GM12878 (cell line): ENCODE measurements around the gene ZNF592. TPM values are rescaled to one million over a fixed set of nuclear protein-coding genes. Genes with fewer than 3 reads are reported as not detected.
A peak's percentile ranks its signal among the peaks of the same experiment; 100 is the strongest.

Experiments
- ATF7 ChIP-seq: fragments of 450-650 bp; IDR thresholded peaks from 2 replicates; pipeline ENCODE4 v1.6.1; 2016; ENCODE audit warnings: low read depth, mild to moderate bottlenecking
- BACH1 ChIP-seq: fragments of 450-650 bp; IDR thresholded peaks from 2 replicates; pipeline ENCODE4 v1.6.1; 2017; ENCODE audit warnings: mild to moderate bottlenecking, borderline replicate concordance
- BCL11A ChIP-seq: IDR thresholded peaks from 2 replicates; pipeline ENCODE4 v1.6.1; 2011; ENCODE audit warnings: low read depth, low read length
- CBFB ChIP-seq: IDR thresholded peaks from 2 replicates; pipeline ENCODE4 v1.6.1; 2016; ENCODE audit warnings: antibody characterized with exemption, low read depth
- CREB1 ChIP-seq: IDR thresholded peaks from 2 replicates; pipeline ENCODE4 v1.6.1; 2012; ENCODE audit warnings: low read depth, mild to moderate bottlenecking, inconsistent platforms
- CREM ChIP-seq: IDR thresholded peaks from 2 replicates; pipeline ENCODE4 v1.6.1; 2014; ENCODE audit warnings: antibody characterized with exemption, low read depth
- EZH2 ChIP-seq: IDR thresholded peaks from 2 replicates; pipeline ENCODE4 v1.6.1; 2012; ENCODE audit warnings: low read depth, mild to moderate bottlenecking, control low read depth, inconsistent platforms, low read length, borderline replicate concordance; ENCODE audit not compliant: control insufficient read depth
- FOXM1 ChIP-seq: IDR thresholded peaks from 2 replicates; pipeline ENCODE4 v1.6.1; 2012; ENCODE audit warnings: low read depth, mild to moderate bottlenecking, inconsistent platforms, low read length, moderate library complexity
- KDM1A ChIP-seq: fragments of 200-600 bp; sonication (generic); IDR thresholded peaks from 2 replicates; pipeline ENCODE4 v1.6.1; 2016; ENCODE audit warnings: borderline replicate concordance
- MEF2B ChIP-seq: fragments of 450-650 bp; IDR thresholded peaks from 2 replicates; pipeline ENCODE4 v1.6.1; 2018; ENCODE audit warnings: mild to moderate bottlenecking, moderate library complexity; ENCODE audit not compliant: partially characterized antibody, poor library complexity, severe bottlenecking
- POLR2AphosphoS2 ChIP-seq: IDR thresholded peaks from 2 replicates; pipeline ENCODE4 v1.6.1; 2011; ENCODE audit warnings: low read depth, mild to moderate bottlenecking, low read length, improper control_type of control experiment, moderate library complexity
- POLR2AphosphoS5 ChIP-seq: IDR thresholded peaks from 2 replicates; pipeline ENCODE4 v1.6.1; 2011; ENCODE audit warnings: mild to moderate bottlenecking, low read length, inconsistent platforms
- RCOR1 ChIP-seq: conservative IDR thresholded peaks from 2 replicates; pipeline ENCODE4 v1.6.1; 2012; ENCODE audit warnings: low read depth, low read length, improper control_type of control experiment
- SRF ChIP-seq, 2 experiments: IDR thresholded peaks; 2 replicates each; pipeline ENCODE4 v1.6.1; 2011; ENCODE audit warnings: low read depth in 2 of 2, low read length in 2 of 2, mild to moderate bottlenecking in 1 of 2, moderate library complexity in 1 of 2
- TARDBP ChIP-seq: IDR thresholded peaks from 2 replicates; pipeline ENCODE4 v1.6.1; 2016; ENCODE audit warnings: borderline replicate concordance
- YY1 ChIP-seq: IDR thresholded peaks from 2 replicates; pipeline ENCODE4 v1.6.1; 2011; ENCODE audit warnings: low read depth, mild to moderate bottlenecking, low read length
- polyA plus RNA-seq, 11 experiments: library from polyadenylated mRNA; depleted of rRNA in 4 of 11; unstranded in 6 of 11; stranded (reverse) in 5 of 11; fragments of >200 nt; fragmentation: Nextera tagmentation in 4 of 11; fragmentation: Illumina TruSeq in 1 of 11; extraction: Ambion mirVana in 4 of 11; extraction: Trizol in 1 of 11; gene quantifications; 1 replicate in 1 of 11; 2 replicates in 10 of 11; pipeline versions ENCODE4 v1.2.1 to v1.2.3, GENCODE V29; 2011 to 2016; ENCODE audit warnings: inconsistent platforms in 2 of 11, missing spikeins in 2 of 11, low read depth in 1 of 11
- total RNA-seq, 4 experiments: library from RNA; depleted of rRNA in 3 of 4; stranded (reverse); fragments of >200 nt in 3 of 4; fragmentation: Illumina TruSeq in 1 of 4; extraction: Trizol in 1 of 4; gene quantifications; 2 replicates each; pipeline versions ENCODE4 v1.2.1 to v1.2.3, GENCODE V29; 2013 to 2021
- TF ChIP-seq, protein P1 (sequence below): fragments of 450-650 bp; IDR thresholded peaks from 2 replicates; pipeline ENCODE4 v1.6.1; 2016; ENCODE audit warnings: mild to moderate bottlenecking
- TF ChIP-seq, protein P2 (sequence below): fragments of 450-650 bp; IDR thresholded peaks from 2 replicates; pipeline ENCODE4 v1.6.1; 2017; ENCODE audit warnings: mild to moderate bottlenecking
- TF ChIP-seq, protein P3 (sequence below): IDR thresholded peaks from 2 replicates; pipeline ENCODE4 v1.6.1; 2011; ENCODE audit warnings: low read depth, low read length, improper control_type of control experiment, borderline replicate concordance
- TF ChIP-seq, protein P4 (sequence below): IDR thresholded peaks from 2 replicates; pipeline ENCODE4 v1.6.1; 2012; ENCODE audit warnings: low read length, inconsistent platforms
- TF ChIP-seq, protein P5 (sequence below): IDR thresholded peaks from 2 replicates; pipeline ENCODE4 v1.6.1; 2011; ENCODE audit warnings: low read depth, mild to moderate bottlenecking, low read length, moderate library complexity, borderline replicate concordance; ENCODE audit errors: extremely low read depth
- TF ChIP-seq, protein P6 (sequence below): fragments of 450-650 bp; formaldehyde crosslinking; IDR thresholded peaks from 2 replicates; pipeline ENCODE4 v1.4.0; 2022; ENCODE audit warnings: mild to moderate bottlenecking, moderate library complexity

The ZNF592 gene
- total and polyA plus RNA-seq, 10 of the 15 experiments (the other 5 are each of a cell fraction or from before 2014, with no cell fraction given): 0.95 to 23.7 (median 8.6) TPM

DNA sequence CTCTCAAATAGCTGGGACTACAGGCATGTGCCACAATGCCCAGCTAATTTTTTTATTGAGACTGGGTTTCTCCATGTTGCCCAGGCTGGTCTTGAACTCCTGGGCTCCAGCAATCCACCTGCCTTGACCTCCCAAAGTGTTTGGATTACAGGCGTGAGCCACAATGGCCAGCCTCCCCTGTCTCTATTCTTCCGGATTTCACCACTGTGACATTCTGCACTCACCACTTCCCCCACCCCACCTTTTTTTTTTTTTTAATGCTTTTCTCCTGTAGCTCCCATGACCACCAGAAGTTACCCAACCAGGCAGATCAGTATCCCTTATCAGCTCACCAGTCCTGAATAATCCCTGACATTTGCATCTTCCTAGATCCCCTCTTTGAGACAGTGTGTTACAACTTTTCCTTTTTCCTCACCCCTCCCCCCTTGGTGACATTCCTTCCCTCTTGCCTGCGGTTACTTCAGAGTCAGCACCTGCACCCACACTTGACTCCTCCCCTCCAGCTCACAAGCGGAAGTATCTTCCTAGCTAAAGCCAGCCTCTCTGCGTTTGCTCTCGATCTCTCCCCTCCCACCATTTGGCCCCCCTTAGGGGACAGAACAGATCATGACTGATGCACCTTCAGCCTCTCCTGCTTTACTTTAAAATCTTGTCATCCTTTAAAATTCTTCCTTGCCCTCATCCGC, 13.5 kb upstream of the ZNF592 start (continued):
- TF ChIP-seq, protein P1, sequence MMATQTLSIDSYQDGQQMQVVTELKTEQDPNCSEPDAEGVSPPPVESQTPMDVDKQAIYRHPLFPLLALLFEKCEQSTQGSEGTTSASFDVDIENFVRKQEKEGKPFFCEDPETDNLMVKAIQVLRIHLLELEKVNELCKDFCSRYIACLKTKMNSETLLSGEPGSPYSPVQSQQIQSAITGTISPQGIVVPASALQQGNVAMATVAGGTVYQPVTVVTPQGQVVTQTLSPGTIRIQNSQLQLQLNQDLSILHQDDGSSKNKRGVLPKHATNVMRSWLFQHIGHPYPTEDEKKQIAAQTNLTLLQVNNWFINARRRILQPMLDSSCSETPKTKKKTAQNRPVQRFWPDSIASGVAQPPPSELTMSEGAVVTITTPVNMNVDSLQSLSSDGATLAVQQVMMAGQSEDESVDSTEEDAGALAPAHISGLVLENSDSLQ: no peak
- TF ChIP-seq ATF7 (peak; percentile 78), FOXM1 (no peak), BACH1 (no peak), YY1 (no peak; the same call in 1 of the 2 replicates), EZH2 (no peak), RCOR1 (no peak), POLR2AphosphoS2 (no peak), MEF2B (no peak), CREM (peak; percentile 7; the same call in 1 of the 2 replicates), BCL11A (no peak), CREB1 (no peak), CBFB (peak; percentile 72; the same call in 1 of the 2 replicates), TARDBP (no peak), POLR2AphosphoS5 (no peak), SRF (IDR thresholded peaks at IDR 0.05; ENCODE audit: low read depth in 2 of 2, low read length in 2 of 2) (no peak), KDM1A (no peak)
- TF ChIP-seq, protein P2, sequence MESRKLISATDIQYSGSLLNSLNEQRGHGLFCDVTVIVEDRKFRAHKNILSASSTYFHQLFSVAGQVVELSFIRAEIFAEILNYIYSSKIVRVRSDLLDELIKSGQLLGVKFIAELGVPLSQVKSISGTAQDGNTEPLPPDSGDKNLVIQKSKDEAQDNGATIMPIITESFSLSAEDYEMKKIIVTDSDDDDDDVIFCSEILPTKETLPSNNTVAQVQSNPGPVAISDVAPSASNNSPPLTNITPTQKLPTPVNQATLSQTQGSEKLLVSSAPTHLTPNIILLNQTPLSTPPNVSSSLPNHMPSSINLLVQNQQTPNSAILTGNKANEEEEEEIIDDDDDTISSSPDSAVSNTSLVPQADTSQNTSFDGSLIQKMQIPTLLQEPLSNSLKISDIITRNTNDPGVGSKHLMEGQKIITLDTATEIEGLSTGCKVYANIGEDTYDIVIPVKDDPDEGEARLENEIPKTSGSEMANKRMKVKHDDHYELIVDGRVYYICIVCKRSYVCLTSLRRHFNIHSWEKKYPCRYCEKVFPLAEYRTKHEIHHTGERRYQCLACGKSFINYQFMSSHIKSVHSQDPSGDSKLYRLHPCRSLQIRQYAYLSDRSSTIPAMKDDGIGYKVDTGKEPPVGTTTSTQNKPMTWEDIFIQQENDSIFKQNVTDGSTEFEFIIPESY: no peak
- TF ChIP-seq, protein P3, sequence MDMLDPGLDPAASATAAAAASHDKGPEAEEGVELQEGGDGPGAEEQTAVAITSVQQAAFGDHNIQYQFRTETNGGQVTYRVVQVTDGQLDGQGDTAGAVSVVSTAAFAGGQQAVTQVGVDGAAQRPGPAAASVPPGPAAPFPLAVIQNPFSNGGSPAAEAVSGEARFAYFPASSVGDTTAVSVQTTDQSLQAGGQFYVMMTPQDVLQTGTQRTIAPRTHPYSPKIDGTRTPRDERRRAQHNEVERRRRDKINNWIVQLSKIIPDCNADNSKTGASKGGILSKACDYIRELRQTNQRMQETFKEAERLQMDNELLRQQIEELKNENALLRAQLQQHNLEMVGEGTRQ: no peak
- TF ChIP-seq, protein P4, sequence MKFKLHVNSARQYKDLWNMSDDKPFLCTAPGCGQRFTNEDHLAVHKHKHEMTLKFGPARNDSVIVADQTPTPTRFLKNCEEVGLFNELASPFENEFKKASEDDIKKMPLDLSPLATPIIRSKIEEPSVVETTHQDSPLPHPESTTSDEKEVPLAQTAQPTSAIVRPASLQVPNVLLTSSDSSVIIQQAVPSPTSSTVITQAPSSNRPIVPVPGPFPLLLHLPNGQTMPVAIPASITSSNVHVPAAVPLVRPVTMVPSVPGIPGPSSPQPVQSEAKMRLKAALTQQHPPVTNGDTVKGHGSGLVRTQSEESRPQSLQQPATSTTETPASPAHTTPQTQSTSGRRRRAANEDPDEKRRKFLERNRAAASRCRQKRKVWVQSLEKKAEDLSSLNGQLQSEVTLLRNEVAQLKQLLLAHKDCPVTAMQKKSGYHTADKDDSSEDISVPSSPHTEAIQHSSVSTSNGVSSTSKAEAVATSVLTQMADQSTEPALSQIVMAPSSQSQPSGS: no peak
- TF ChIP-seq, protein P5, sequence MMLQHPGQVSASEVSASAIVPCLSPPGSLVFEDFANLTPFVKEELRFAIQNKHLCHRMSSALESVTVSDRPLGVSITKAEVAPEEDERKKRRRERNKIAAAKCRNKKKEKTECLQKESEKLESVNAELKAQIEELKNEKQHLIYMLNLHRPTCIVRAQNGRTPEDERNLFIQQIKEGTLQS: no peak
- TF ChIP-seq, protein P6, sequence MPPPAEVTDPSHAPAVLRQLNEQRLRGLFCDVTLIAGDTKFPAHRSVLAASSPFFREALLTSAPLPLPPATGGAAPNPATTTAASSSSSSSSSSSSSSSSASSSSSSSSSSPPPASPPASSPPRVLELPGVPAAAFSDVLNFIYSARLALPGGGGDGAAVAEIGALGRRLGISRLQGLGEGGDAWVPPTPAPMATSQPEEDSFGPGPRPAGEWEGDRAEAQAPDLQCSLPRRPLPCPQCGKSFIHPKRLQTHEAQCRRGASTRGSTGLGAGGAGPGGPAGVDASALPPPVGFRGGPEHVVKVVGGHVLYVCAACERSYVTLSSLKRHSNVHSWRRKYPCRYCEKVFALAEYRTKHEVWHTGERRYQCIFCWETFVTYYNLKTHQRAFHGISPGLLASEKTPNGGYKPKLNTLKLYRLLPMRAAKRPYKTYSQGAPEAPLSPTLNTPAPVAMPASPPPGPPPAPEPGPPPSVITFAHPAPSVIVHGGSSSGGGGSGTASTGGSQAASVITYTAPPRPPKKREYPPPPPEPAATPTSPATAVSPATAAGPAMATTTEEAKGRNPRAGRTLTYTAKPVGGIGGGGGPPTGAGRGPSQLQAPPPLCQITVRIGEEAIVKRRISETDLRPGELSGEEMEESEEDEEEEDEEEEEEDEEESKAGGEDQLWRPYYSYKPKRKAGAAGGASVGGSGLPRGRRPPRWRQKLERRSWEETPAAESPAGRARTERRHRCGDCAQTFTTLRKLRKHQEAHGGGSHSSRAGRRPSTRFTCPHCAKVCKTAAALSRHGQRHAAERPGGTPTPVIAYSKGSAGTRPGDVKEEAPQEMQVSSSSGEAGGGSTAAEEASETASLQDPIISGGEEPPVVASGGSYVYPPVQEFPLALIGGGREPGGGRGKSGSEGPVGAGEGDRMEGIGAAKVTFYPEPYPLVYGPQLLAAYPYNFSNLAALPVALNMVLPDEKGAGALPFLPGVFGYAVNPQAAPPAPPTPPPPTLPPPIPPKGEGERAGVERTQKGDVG: no peak
